Colon (tissue), 2 donors: ENCODE data around the gene SV2C.
"Not testable (repeated sequence)": the region's sequence is repeated elsewhere in the genome, so short reads cannot be mapped to it uniquely, and the experiment has no call there.

Experiments used
- FAIRE-seq: peaks from 2 replicates; lab custom pipeline; 2012; peaks lifted over from hg19 to GRCh38; lab: Jason Lieb, UNC
- donor health status: control.
- donor health status: control.

Gene SV2C

DNA sequence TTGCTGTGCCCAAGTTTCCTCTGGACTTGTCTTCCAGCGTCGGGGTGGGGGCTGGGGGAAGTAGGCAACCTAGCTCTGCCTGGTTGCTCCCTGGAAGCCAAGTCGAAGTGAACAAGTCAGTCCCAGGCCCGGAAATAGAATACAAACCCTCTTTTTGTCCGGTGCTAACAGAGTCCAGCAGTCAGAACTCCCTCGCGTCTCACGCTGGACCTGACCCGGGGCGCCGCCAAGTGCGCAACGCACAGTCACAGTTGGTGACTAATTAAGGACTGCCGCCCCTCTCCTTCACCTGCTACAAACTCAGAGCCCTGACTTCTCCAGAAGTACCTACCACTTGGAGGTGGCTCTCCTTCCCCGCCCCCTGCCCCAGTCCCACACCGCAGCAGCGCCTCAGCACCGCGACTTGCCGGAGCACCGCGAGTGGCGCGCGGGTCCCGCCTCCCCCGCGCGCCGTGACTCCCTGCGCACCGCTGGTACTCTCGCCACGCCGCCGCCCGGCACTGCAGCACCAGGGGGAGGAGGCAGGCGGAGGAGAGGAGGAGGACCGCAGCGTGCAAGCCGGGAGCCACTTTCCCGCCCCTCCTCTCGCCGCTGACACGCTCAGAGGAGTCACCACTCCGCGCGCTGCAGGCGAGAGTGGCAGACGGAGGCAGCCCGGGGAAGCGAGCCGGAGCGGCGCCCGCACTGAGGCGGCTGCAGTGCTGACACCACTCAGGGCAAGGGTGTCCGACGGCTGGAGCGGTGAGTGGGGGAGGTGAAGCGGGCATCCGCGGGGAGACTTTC lies at the start of gene SV2C:
TSS of gene SV2C (plus strand) at position 612 of the 783 bp plus-strand sequence. CDS start 48,368 bp downstream, outside the sequence.
- no peak for FAIRE-seq

GRCh38 chr5:76037736-76038151 lies 45.4 kb upstream of the SV2C start:
- not testable (repeated sequence) for FAIRE-seq

DNA sequence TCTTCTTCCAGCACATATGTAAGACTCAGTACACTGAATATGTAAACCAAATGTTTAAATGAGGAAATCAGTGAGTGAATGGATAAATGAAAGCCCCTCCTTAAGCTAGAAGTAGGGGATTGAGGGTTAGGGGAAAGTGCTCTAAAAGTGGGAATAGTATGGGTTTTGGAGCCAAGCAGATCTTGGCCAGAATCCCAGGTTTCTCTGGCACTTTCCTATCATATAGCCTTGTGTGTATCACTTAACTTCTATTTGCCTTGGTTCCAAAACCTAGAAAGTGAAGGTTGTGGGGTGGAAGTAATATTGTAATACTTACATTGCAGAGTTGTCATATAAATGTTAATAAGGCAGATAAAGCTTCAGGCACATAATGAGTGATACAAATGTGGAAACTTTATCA lies 45.0 kb upstream of the SV2C start:
- no peak for FAIRE-seq

DNA sequence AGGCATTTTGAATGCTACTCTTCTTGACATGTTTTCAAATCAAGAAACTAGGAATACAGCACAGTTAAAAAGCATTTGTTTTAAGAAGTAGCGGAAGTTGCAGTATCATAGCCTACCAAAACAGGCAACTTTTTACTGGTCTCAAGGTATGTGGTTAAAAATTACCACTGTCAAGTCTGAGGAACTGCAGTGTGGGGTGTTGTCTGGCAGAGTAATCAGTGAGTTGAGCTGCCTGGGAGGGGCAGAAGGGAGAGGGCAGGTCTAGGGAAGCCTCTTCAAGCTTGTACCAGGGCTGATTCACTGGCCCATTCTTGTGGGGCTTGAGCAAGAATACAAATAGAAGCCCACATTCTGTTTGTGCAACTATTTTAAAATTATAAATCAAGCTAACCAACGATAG lies 42.4 kb upstream of the SV2C start:
- FAIRE-seq, result no peak

DNA sequence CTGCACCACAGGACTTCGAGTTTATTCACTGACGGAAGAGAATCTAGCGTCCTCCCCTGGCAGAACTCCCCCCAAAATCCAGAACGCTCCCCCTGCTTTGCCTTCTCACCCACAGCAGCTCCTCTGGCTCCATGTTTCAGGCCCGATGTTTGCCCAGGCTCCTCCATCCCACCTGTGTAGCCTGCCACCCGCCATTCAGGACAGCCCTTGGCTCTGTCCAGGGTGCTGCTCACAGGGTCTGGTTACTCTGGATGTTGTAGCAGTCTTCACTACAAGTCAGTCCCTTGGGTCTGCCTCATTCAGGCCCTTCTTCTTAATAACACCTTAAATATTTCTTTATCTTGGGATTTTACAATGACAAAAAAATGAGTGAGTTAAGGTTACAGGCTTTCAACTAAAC lies 41.3 kb upstream of the SV2C start:
- no peak for FAIRE-seq

DNA sequence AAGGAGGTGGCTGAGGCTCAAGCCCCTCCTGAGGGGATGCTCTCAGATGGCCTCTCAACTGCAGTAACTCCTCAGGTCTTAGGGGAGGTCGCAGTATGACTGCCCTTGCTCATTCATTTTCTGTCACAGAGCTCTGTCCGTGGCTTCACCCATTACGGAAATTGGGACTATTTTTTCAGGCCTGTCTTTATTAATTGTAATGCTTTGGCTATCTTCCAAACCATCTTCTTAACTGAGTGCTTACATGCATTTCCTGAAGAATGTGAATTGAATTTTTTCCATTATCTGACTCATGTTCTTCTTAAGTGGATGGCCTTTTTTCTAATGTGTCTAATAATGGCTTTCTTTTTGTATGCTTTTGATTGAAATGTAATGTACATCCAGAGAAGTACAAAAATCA lies 36.4 kb upstream of the SV2C start:
- no peak for FAIRE-seq

DNA sequence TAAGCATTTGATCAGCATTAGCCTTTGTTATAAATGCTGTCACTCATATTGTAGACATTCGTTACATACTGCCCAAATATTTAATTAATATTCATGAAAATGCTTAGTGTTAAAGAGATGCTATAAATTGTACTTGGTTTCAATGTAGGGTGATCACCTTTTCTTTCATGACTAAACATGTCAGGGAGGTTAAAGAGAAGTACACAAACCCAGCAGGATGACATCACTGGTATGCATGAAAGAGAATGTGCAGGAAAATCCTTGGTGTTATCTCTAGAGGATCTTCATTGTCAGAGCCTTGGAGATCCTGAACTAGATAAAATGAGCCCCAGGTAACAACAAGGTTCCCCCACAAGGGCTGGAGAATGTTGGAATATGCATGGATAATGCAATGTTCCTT lies 33.0 kb upstream of the SV2C start:
- no peak for FAIRE-seq

GRCh38 chr5:76062502-76063041 lies 20.6 kb upstream of the SV2C start:
- no peak for FAIRE-seq

- peak; percentile 33 for FAIRE-seq
These were observed 17.9 kb upstream of the SV2C start for GRCh38 chr5:76065258-76065657.

GRCh38 chr5:76069061-76069735 lies 14.0 kb upstream of the SV2C start:
- no peak for FAIRE-seq

GRCh38 chr5:76074487-76075065 lies 8.6 kb upstream of the SV2C start:
- FAIRE-seq, result no peak

DNA sequence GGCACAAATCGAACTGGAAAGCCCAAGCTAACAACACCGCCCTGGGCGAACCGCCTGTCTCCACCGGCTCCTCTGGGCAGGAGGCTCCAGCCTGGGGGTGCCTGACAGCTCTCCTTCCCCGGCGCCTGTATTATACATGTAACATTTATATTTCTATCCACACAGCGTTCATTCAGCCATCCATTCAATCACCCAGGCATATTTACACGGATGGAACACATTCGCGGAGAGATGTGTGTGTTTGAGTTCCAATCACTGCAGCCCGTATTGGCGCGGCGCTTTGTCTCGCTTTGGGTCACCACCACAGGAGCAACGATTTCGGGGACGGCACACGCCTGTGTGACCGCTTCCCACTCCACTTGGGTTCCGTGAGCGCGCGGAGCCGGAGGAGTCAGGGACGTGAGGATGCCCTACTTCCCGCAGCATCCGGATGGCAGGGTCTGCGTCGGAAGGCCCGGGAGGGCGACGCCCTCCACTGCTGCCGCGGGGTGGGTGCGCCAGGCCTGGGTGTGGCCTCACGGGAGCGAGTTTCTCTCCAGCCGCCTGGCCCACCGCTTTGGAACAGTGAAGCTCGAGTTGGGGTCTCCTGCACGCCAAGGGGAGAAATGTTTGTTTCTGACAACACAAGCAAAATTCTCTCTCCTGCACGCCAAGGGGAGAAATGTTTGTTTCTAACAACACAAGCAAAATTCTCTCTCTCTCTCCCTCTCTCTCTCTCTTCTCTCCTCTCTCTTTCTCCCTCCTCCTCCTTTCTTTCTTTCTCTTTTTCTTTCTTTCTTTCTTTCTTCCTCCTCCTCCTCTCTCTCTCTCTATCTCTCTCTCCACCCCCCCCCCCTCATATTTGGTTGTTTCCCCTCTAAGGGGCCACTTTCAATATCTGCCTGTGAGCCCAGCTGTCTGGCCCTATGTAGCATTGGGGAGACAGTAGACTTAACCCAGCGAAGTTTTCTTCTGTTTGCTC lies 1.1 kb upstream of the SV2C start:
- FAIRE-seq, result no peak

- no peak for FAIRE-seq
These were observed 642 bp downstream of the SV2C start for GRCh38 chr5:76083555-76084495.

DNA sequence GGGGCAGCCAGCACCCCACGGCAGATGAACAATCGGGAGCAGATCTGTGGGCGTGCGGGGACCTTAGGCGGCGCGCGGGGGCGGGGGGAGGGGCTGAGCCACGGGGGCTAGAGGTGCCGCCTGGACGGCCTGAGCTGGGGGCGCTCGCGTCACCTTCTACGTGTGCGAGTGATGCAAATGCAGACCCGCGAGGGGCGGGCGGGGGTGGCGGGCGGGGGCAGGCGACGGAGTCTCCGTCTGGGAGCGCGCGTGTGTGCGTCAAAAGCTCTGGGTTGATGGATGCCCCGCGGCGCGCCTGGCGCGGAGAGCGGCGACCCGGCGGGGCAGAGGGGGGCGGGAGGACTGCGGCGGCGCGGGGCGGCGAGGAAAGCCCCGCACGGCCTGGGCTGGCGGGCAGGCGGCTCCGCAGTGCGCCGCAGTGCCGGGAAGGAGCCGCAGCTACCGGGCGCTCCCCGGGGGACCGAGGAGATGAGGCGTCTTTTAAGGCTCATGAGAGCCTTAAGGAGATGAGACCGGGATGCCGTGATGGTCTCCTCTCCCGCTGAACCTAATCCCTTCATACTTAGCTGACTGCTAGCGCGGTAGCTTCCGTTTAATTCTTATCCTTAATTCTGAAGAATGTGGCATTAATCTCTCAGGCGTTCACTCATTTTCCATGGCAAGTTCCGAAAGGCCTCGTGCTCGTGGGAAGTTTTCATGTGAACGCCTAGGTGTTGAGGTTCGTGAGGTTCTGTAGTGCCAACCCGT lies 1.5 kb downstream of the SV2C start:
- no peak for FAIRE-seq

GRCh38 chr5:76085243-76085579 lies 2.0 kb downstream of the SV2C start:
- FAIRE-seq, result no peak

- FAIRE-seq, result no peak
These were observed 2.9 kb downstream of the SV2C start for GRCh38 chr5:76086095-76086494.

DNA sequence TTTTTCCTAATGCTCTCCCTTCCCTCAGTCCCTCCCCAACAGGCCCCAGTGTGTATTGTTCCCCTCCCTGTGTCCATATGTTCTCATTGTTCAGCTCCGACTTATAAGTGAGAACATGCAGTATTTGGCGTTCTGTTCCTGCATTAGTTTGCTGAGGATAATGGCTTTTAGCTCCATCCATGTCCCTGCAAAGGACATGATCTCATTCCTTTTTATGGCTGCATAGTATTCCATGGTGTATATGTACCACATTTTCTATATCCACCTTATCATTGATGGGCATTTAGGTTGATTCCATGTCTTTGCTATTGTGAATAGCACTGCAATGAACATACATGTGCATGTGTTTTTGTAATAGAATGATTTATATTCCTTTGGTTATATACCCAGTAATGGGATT lies 6.0 kb downstream of the SV2C start:
- not testable (repeated sequence) for FAIRE-seq

- FAIRE-seq, result no peak
These were observed 8.2 kb downstream of the SV2C start for GRCh38 chr5:76091351-76091750.

DNA sequence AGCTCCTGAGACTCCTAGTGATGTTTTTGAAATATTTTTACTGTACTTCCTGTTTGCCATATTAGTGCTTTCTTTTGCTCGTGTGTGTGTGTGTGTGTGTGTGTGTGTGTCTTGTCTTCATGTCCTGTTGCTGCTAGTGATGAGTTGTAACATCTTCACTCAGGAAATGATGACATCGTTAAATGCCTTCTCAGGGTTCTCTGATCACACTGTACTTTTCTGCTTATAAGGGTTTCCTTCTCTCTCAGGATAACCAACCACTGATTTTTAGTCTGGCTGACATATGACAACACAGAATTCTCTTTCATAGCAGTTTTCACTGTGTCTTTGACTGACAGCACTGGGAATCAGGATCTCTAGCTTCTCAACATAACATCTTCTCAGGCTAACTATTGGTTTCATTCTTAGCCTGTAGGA lies 16.1 kb downstream of the SV2C start:
- FAIRE-seq, result no peak

- no peak for FAIRE-seq
These were observed 16.6 kb downstream of the SV2C start for GRCh38 chr5:76099756-76100155.
